ENCODE measurements around the gene SPRED2.

DNA sequence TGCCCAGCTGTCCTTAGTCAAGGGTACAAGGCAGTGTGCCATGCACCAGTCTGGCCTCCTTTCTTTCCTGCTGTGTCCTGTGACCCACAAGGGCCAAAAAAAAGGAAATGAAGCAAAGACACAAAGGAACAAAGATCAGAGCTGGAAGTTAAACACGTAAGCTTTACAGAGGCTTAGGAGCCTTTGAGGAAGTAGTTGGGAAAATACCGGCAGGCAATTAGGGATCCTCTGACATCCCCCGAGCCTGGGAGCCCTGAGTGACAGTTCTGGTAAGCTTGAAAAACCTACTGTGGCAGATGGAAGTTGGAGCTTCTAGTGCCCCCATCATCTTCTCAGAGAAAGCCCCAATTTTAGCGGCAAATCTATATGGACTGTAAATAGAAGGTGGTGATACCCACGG, 78.5 kb downstream of the SPRED2 start:
- TF ChIP-seq POLR2A (IDR thresholded peaks at IDR 0.05; ENCODE audit: low read depth, low read length) = no peak
- TF ChIP-seq POLR2AphosphoS5 (IDR thresholded peaks at IDR 0.05; ENCODE audit: low read depth, low read length) = no peak
- no peak for TF ChIP-seq TAF1 (IDR thresholded peaks at IDR 0.05; ENCODE audit: borderline replicate concordance, low read depth, low read length)
